Gastrocnemius medialis (tissue), 4 donors: ENCODE measurements around the gene BDH1.

Experiments used
- POLR2A ChIP-seq, 2 donors: fragments of 450-650 bp; IDR thresholded peaks; one replicate each; pipeline ENCODE4 v1.6.1; 2017; ENCODE audit warnings: antibody characterized with exemption in 2 of 2, mild to moderate bottlenecking in 2 of 2, moderate library complexity in 2 of 2
- TF ChIP-seq, protein P1 (sequence below), 5 experiments: fragments of 450-650 bp in 3 of 5; fragments of 200-600 bp in 2 of 5; sonication (generic) in 2 of 5; IDR thresholded peaks in 4 of 5; conservative IDR thresholded peaks in 1 of 5; 1 replicate in 4 of 5; 2 replicates in 1 of 5; pipeline ENCODE4 v1.5.1; 2016 to 2019; ENCODE audit warnings: antibody characterized with exemption in 5 of 5, mild to moderate bottlenecking in 3 of 5, moderate library complexity in 3 of 5

- TF ChIP-seq, protein P1, sequence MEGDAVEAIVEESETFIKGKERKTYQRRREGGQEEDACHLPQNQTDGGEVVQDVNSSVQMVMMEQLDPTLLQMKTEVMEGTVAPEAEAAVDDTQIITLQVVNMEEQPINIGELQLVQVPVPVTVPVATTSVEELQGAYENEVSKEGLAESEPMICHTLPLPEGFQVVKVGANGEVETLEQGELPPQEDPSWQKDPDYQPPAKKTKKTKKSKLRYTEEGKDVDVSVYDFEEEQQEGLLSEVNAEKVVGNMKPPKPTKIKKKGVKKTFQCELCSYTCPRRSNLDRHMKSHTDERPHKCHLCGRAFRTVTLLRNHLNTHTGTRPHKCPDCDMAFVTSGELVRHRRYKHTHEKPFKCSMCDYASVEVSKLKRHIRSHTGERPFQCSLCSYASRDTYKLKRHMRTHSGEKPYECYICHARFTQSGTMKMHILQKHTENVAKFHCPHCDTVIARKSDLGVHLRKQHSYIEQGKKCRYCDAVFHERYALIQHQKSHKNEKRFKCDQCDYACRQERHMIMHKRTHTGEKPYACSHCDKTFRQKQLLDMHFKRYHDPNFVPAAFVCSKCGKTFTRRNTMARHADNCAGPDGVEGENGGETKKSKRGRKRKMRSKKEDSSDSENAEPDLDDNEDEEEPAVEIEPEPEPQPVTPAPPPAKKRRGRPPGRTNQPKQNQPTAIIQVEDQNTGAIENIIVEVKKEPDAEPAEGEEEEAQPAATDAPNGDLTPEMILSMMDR (IDR thresholded peaks at IDR 0.05 in 4 of 5, conservative IDR thresholded peaks at IDR 0.05 in 1 of 5), result no peak
- no peak for TF ChIP-seq POLR2A (IDR thresholded peaks at IDR 0.05)
Measured at GRCh38 chr3:197460639-197461038, 95.1 kb downstream of the BDH1 start.
